NCI-H748 treated with DMSO at 0.1 percent for 48 hours (cell line): ENCODE data around the gene SOD1.

Experiments
- DNase-seq: peaks from one replicate; lab custom pipeline; 2025; lab: John Stamatoyannopoulos, UW

Gene SOD1

DNA sequence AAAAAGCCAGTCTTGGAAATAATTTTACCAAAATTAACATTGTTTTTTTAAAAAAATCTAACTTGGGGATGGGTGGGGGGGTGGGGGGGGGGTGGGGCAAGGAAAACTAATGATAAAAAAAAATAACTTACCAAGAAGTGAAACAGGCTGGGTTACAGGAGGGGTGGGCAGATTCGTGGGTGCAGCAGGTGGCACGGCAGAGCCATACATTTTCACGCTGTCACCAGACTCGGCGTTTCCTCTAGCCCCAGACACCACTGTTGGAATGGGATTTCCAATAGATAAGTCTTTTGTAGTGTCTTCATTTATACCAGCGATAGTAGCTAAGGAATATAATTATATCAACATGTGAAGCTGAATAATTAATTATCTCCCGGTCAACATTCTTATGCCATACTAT lies 25.4 kb downstream of the SOD1 start:
- no peak for DNase-seq

DNA sequence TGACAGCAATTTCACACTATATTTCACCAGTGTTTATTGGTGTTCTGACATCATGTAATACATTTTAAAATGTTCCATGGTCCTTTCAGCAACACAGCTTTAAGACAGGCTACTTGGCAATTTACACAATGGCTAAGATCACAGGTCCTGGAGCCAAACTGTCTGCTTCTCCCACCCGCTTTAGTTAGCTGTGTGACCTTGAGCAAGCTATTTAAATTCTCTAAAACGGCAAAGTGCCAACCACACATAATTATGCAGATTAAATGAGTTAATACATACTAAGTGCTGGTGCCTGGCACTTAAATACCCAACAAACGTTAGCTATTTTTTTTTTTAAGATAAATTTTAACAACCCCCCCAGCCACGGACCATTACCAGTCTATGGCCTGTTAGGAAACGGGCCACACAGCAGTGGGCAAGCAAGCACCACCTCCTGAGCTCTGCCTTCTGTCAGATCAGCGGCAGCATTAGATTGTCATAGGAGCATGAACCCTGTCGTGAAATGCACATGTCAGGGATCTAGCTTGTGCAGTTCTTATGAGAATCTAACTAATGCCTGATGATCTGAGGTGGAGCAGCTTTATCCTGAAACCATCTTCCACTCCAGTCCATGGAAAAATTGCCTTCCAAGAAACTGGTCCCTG lies 26.9 kb downstream of the SOD1 start:
- no peak for DNase-seq

DNA sequence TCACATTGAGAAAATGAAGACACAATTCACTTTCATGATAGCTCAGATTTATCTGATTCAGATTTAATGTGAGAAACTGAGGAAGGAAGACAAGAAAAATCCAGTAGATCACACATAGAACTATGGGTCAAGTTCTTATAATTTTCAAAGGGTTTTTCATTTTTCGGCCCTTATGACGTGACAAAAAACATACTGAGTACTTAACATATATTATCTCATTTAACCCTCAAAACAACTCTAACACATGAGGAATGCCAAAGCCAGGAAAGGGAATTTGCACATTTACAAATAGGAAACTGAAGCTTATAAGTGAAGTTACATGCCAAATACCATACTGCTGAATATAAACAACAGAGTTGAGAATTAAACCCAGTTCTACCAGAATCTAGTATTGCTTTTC lies 27.6 kb downstream of the SOD1 start:
- DNase-seq = no peak

DNA sequence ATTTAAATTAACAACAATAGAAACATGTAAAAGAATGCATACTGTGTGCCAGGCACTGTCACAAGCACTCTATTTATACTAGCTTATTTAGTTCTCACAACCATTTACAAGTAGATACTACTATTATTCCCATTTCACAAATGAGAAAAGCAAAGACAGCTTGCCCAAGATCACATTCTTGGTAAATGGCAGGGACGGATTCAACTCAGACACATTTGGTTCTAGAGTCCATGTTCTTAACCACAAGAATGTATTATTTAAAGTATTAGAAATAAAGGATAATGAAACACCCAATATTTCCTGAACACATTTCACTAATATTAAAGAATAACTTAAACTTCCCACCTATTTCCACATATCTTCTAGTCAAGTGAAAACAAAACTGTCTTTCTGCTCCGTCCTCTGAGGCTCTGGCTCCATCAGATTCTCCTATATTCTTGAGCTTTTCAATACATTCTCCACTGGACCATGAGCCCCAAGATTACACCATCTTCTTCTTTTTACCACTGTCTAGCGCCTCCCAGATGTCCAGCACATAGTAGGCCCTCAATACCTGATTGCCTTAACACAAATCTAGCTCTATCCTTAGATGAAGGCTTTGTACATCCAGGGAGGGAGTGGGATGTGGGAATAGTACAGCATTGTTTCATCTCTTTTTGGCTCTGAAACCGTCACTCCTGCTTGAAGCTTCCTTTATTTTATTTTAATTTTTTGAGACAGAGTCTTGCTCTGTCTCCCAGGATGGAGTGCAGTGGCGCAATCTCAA lies 29.3 kb downstream of the SOD1 start:
- DNase-seq = no peak

DNA sequence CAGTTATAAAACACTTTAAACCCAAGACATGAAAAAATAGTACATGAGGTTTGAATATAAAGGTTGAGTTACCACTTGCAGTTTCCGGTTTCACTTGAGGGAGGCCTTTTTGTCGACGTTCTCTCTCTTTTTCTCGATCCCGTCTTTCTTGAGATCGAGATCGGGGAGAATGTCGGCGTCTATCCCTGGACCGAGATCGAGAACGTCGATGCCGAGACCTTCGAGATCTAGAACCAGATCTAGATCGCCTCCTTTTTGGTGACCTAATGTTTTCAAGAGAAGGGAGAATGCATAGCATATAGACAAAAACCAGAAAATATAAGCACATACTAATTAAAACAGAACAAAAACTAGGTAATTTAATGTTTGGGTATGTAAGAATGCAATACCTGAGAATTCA lies 33.7 kb downstream of the SOD1 start:
- no peak for DNase-seq

DNA sequence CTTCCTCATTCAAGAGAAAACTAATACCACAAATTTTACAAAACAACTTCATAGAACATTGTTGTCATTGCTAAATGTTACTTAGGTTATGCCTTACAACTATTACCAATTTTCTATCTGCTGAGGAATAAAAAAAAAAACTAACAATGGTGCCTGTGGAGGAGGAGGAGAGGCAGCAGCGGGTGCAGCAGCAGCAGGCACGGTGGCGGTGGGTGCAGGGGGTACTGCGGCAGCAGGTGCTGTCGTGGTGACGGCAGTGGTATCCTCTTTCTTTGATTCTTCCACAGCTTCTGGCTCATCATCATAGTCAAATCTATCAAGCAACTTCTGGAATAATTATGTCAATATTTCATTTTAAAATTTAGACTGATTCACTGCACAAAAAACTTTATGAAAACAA lies 36.9 kb downstream of the SOD1 start:
- no peak for DNase-seq

DNA sequence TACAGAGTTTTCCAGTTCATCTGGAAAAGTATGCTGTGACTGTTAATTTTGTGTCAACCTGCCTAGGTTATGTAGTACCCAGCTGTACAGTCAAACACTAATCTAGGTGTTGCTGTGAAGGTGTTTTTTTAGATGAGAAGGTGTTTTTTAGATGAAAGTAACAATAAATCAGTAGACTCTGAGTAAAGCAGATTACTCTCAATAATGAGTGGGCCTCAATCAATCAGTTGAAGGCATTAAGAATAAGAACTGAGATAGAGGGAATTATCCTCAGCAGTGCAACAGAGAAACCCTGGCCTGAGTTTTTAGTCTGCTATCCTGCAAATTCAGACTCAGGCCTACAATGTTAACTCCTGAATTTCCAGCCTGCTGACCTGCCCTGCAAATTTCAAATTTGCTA lies 39.0 kb downstream of the SOD1 start:
- DNase-seq = no peak

DNA sequence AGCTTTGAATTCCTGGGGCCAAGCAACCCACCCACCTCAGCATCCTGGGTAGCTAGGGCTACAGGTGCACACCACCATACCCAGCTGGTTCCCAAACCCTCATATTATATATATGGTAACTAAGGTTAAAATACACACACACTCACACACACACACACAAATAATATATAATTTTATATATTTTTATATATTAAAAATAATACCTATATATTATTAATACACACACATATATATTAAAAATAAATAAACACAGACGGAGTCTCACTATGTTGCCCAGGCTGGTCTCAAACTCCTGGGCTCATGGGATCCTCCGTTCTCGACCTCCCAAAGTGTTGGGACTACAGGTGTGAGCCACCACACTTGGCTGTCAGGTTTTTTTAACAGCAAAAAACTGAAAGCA lies 40.5 kb downstream of the SOD1 start:
- no peak for DNase-seq

DNA sequence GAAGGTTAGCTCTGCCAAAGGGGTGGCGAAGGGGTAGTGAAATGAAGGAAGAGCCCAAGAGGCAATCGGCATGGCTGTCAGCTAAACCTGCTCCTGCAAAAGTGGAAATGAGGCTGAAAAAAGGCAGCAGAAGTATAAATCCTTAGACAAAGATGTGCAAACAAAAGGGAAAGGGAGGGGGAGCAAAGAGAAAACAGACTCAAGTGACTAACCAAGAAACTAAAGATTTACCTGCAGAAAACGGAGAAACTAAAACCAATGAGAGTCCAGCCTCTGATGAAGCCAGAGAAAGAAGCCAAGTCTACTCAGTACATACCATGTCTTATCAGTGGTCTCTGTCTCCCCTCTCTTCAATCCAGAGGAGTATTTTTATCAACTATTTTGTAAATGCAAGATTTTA lies 47.1 kb downstream of the SOD1 start:
- no peak for DNase-seq

DNA sequence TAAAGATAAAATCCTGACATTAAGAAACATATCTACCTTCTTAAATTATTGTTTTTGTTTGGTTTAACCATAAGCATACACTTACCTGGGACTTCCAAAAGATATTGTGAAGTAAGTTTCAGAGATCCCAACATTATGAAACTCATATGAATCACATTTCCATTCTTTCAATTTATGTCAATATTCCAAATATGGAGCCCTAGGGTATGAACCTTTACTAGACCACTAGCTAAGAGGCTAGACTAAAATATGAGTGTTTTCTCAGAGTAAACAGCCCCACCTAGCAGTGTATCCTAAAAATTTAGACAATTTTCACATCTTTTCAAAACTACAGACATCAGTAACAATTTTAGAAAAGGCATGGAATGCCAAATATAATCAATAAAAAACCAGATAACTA lies 48.0 kb downstream of the SOD1 start:
- no peak for DNase-seq

DNA sequence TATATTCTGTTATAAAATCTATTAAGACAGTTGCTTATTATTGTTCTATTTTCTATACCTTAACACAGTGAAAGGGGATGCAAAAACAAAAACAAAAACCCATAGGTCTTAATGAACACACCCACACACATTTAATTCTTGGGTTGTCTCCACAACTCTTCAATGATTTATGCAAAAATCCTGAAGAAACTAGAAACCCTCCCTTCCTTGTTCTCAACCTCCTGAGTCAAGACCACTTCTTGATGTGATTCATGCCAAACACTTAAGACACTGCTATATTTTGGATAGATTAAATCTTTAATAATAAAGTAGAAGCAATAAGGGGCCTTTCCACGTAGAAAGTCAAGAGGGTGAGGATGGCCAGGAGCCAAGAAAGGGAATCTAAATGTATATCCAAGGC lies 49.0 kb downstream of the SOD1 start:
- DNase-seq = no peak

DNA sequence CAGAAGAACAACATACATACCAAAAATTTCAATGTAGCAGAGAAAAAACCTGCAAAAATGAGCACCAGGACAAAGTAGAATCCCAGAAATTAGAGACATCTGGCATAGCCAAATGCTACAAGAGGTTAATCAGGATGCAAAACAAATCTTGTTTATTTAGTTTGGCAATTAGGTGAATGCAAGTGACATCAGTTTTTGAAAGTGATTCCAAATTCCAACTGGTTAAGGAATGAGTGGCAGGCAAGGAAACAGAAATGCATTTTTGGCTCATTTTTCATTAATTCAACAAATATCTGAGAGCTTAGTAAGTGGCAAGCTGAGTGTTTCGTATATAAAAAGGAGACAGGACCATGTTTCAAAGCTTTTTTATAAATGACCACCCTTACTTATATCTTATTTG lies 51.1 kb downstream of the SOD1 start:
- no peak for DNase-seq

DNA sequence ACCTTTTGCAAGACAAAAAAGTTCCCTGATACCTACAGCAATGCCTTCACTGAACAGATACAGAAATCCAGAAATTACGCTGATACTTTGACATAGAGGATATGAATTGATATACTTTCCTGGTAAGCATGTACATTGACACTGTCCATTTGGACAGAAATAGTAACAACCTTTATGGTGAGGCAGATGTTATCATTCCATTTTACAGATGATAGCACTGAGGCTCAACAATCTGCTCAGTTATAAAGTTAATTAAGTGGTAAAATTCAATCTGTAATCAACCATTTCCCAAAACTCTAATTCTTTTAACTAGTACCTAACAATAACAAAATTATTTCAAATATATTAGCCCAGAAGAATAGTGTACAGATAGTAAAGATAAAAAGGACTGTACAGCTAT lies 51.8 kb downstream of the SOD1 start:
- DNase-seq = no peak

DNA sequence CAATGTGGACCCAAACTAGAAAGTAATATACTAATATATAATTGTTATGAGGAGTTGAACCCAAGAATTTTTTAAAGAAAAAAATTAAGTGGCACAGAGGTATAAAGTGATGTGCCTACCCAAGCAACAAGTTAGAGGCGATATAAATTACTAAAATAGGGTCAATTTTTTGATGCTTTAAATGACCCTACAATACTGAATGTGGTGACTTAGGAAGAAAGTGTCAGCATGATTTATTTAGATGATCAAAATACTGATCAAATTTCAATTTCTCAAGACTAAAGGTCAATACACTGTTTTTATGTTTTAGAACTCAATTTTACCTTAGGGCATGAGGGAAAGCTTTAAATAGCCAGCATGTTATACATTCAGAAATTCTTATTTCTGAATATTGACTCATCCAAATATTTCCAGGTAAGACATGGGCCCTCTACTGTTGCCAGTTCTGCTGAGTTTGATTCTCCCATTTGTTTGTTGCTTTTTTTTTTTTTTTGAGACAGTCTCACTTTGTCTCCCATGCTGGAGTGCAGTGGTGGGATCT lies 52.3 kb downstream of the SOD1 start:
- DNase-seq = no peak

DNA sequence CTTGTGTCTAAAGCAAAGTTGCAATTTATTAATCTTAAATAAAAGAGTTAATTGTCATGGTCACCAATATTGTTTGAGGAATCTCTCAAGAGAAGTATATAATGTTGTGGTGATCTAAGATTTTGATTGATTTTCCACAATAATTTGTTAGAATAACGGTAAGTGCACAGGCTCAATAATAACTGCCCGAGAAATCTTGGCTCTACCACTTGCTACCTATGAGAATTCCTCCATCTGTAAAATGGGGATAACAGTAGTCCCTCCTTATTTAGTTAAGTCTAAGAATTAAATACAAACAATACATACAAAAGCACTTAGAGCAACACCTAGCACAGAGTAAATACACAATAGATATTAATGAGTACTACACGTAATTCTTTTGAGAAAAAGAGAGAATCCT lies 53.6 kb downstream of the SOD1 start:
- DNase-seq = no peak

DNA sequence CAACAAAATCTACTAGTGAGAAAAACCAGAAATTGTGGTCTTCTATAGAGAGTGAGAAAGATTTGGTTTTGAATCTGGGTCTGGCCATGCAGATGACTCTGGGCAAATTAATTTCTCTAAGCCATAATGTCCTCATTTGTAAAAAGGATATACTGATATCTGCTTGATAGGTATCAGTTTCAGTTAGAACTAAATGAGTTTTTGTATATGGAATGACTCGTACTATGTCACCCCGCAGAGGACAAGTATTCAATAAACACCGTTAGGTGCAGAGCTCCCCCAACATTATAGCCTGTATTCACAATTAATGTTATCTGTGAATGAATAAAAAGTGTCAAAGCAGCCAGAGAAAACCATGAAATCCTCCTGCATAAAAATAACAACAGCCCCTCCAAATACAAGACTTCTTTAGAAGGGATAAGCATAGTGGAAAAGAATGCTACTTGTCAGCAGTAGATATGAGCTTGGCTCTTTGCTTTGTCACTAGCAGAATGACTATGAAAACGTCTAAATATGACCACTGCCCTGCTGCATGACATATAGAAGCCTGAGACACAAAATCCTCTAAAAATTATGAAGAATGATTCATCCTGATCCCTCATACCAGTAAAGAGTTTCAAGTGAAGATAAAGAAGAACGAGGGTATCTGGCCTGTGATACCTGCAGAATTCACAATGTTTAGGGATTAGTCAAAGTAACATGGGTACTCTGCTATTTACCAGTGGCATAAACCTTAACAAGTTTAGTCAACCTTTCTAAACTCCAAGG lies 54.7 kb downstream of the SOD1 start:
- no peak for DNase-seq

DNA sequence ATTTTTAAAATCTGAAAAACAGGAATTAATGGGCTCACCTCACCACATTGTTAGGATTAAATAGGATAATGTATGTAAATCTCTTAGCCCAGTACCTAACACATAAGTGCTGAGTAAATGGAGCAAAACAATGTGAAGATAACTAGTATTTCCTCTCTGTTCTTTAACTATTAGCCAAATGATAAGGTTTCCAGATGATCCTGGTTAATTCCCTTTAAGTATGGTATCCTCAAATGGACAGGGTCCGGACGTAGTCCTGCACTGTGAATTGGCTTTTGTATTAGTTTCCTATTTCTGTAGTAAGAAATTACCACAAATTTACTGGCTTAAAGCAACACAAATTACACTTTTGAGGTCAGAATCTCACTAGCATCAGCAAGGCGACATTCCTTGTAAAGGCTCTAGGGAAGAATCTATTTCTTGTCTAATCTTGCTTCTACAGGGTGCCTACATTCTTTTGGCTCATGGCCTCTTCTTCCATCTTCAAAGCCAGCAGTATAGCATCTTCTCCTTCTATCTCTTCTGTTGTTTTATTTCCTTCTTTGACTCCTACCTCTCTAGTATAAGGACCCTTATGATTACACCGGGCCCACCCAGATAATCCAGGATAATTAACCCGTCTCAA lies 55.4 kb downstream of the SOD1 start:
- DNase-seq = no peak

DNA sequence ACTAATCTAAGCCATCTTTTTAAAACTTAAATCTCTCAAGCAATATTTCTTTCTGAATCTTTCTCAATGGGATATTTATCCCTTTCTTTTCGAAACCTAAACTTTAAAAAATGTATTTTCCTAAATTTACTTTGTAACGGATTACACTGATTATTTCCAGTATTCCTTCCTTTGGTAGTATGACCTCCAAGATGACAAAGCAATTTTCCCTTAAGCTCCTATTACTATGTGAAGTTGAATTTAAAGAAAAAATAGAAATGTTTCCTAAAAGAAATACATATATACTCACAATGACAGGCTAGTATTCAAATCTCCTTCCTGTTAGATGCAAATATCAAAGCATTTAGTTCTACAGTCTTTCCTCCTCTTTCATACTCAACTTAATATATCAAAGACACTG lies 56.6 kb downstream of the SOD1 start:
- DNase-seq = no peak
